LNCaP clone FGC (cell line): ENCODE measurements around the gene FMNL1.

Source experiments
- DNase-seq: peaks from one replicate; pipeline ENCODE4 v3.0.0-alpha.2; 2011; ENCODE audit warnings: low read depth
- H3K4me3 ChIP-seq: 2 replicates; pipeline ENCODE4 v1.5.1; 2011; ENCODE audit warnings: mild to moderate bottlenecking, low read depth, low read length, control low read depth
- TF ChIP-seq, protein P1 (sequence below): IDR thresholded peaks from 2 replicates; pipeline ENCODE4 v1.5.1; 2012; ENCODE audit warnings: mild to moderate bottlenecking; ENCODE audit not compliant: control insufficient read depth, insufficient read depth; ENCODE audit errors: extremely low read depth

FMNL1 gene

DNA sequence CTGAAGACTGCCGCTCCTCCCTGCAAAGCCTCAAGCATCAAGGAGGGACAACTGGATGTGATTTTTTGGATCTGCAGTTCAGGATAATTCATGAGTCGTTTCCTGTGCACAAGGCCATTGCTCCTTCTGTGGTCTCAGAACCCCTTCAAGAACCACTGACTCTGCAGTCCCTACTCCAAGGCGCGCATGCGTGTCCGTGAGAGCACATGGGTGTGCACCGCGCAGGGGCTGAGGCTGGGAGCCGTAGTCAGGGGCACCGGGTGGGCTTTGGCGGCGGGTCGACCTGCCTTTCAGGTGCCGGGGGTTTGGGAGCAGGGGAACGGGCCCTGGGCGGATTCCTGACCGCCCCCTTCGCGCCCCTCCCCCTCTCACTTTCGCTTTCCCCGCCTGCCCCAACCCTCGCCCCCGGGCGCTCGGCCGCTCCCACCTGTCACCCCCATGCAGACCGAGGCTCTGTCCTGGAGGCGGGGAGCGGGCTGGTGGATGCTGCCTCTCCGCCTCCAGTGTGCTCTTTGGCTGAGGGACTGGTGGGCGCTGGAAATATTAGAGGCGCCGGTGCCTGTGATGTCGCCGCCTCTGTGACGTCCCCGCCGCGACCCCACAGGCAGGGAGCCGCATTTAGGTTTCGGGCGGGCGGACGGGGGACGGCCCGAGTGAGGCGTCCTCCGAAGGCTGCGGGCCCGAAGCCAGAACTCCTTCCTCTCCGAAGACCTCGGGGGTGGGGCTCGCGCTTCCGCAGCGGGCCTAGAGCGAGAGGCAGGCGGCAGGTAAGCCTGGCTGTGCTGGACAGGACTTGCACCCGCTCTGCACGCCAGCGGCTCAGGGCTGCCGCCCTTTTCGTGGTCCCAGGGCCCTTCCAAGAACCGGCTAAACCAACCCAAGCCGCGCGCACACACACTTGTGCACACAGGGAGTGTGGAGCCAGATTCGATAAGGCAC lies 40.2 kb downstream of the FMNL1 start, which contains the start of gene SPATA32:
SPATA32 (minus strand) TSS at position 518 of the 939 bp plus-strand sequence; CDS start at position 440, 78 bp downstream.
- TF ChIP-seq, protein P1, sequence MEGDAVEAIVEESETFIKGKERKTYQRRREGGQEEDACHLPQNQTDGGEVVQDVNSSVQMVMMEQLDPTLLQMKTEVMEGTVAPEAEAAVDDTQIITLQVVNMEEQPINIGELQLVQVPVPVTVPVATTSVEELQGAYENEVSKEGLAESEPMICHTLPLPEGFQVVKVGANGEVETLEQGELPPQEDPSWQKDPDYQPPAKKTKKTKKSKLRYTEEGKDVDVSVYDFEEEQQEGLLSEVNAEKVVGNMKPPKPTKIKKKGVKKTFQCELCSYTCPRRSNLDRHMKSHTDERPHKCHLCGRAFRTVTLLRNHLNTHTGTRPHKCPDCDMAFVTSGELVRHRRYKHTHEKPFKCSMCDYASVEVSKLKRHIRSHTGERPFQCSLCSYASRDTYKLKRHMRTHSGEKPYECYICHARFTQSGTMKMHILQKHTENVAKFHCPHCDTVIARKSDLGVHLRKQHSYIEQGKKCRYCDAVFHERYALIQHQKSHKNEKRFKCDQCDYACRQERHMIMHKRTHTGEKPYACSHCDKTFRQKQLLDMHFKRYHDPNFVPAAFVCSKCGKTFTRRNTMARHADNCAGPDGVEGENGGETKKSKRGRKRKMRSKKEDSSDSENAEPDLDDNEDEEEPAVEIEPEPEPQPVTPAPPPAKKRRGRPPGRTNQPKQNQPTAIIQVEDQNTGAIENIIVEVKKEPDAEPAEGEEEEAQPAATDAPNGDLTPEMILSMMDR = no peak
- no peak for DNase-seq
- no peak within 1 kb of the TSS for H3K4me3 ChIP-seq

DNA sequence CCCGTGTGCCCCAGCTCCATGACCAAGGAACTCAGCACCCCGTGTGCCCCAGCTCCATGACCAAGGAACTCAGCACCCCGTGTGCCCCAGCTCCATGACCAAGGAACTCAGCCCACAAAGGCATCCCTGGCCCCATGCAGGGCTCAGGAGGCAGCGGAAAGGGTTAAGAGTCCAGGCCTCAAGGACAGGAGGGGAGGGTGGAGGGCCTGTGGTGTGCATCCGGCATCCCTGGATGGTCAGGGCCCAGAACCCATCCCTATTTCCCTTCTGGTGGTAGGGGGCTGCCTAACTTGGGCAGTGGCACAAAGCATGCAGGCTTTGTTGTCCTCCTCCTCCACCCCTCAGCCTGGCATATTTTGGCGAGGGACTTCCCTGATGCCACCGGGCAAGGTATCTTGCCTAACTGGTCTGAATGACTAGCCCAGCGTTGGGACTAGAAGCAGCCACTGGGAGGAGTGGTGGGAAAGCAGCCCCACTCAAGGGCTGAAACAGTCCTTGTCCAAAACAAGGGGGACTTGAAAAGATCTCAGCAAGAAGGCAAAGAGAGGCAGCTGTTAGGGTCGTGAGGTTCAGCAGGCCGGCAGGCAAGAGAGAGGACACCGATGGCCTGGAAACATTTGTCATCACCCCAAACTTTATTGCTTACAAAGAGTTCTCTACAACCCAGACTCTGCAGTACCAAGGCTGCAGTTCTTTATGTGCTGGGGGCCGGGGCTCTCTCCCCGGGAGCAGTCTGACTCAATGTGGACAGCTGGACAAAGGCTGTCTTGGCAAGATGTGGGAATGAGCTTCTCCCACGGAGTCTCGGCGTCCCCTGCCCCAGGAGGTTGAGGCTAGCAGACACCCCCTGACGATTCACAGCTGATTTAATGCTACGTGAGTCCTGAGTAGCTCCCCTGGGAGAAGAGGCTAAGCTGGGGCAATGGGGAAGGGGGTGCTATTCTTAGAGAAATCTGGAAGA lies 41.1 kb downstream of the FMNL1 start:
- DNase-seq = no peak
- no peak overlapping the region for H3K4me3 ChIP-seq
- TF ChIP-seq, protein P1 = no peak

DNA sequence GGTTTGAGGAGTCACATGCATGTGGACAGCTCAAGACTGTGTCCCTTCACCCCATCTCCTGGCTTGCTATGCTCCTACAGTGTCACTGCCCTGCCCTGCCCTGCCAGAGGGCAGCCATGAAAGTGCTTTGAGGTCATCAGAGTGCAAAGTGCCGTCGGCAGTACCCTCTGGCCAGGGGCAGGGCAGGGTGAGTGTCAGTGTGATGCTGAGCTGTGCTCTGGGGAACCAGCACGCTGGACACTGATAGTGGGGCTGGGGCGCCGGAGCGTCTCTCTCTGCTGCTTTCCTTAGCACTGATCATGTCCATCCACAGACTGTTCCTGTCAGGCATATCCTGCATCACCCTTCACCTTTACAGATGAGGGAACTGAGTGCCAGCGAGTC lies 41.8 kb downstream of the FMNL1 start:
- H3K4me3 ChIP-seq = no peak overlapping the region
- no peak for DNase-seq
- TF ChIP-seq, protein P1 = no peak

DNA sequence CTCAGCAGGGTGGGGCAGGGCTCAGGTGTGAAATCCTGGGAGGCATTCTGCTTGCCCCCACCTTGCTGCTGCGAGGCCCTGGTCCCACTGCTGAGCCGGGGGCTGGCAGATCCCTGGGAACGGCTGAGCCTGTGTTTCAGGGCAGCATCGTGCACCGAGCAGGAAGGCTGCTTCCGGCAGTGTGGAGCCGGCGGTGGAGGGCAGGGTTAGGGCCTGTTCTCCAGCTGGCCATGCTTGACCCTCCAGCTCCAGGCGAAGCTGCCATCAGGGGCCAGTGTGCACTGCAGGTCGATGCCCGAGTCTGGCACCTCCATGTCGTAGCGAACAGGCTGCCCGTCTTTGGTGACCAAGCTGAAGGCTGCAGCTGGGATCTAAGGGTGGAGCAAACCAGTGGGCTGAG lies 42.7 kb downstream of the FMNL1 start:
- no peak for DNase-seq

DNA sequence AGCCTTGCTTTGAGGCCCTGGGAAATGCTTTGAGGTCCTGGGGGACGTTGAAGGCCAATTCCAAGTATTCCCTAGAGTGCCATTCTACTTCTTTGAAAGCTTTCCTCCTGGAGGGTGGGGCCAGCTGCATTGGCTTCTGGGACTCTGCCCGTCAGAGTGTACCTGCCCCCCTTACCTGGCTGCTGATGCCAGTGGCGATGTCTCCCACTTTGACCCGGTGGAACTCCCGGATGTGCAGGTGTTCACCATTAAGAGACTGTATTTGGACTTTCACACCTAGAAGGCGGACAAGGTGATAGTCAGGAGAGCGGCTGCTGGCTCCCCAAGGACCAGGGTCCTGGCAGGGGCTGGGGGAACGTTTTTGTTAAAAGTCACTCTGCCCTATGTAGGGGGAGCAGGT lies 43.3 kb downstream of the FMNL1 start:
- no peak overlapping the region for H3K4me3 ChIP-seq
- TF ChIP-seq, protein P1 = no peak
- DNase-seq = no peak

More for the DNA sequence above, 42.7 kb downstream of the FMNL1 start:
- TF ChIP-seq, protein P1 = no peak
- H3K4me3 ChIP-seq = no peak overlapping the region

DNA sequence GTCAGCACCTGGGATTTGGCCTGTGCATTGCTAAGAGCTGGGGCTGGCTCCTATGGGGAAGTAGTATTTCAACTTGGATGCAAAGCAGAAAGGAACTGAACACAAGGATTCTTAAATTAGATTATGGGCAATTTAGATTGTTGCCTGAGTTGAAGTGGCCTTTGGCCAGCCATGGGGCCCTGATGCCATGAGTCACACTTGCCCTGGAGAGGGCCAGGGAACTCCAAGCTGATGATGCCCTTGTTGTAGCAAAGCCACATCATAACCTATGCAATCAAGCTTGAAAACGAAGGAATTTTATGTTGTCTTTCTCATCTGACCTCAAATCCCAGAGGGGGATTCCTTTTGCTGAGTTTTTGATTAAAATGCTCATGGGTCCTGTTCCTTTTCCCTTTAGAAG lies 44.1 kb downstream of the FMNL1 start:
- H3K4me3 ChIP-seq = no peak overlapping the region
- TF ChIP-seq, protein P1 = no peak
- DNase-seq = no peak
